DOHH2 (cell line): ENCODE results near the gene PSMD8.
"Not testable (repeated sequence)": the region's sequence is repeated elsewhere in the genome, so short reads cannot be mapped to it uniquely, and the experiment has no call there.

Source experiments
- H3F3A ChIP-seq: fragments of 200-600 bp; sonication (generic), shearing (Covaris generic); 2 replicates; pipeline ENCODE4 v1.6.0; 2016; ENCODE audit warnings: antibody characterized with exemption, mild to moderate bottlenecking; ENCODE audit not compliant: control insufficient read depth, insufficient read depth
- H3K27ac ChIP-seq: fragments of 200-600 bp; sonication (generic); 2 replicates; pipeline ENCODE4 v1.5.1; 2014; ENCODE audit warnings: low read depth, mild to moderate bottlenecking, low read length, moderate library complexity
- H3K27me3 ChIP-seq: fragments of 200-600 bp; sonication (generic); 2 replicates; pipeline ENCODE4 v1.6.1; 2014; ENCODE audit warnings: mild to moderate bottlenecking, low read length, mixed read lengths; ENCODE audit not compliant: control insufficient read depth
- H3K36me3 ChIP-seq: fragments of 200-600 bp; sonication (generic); 2 replicates; pipeline ENCODE4 v1.6.1; 2014; ENCODE audit warnings: mild to moderate bottlenecking, low read length, moderate library complexity, mixed read lengths; ENCODE audit not compliant: control insufficient read depth
- H3K4me1 ChIP-seq: fragments of 200-600 bp; sonication (generic); 2 replicates; pipeline ENCODE4 v1.6.1; 2014; ENCODE audit warnings: mild to moderate bottlenecking, low read length, mixed read lengths; ENCODE audit not compliant: control insufficient read depth
- H3K4me2 ChIP-seq: fragments of 200-600 bp; sonication (generic); 2 replicates; pipeline ENCODE4 v1.6.0; 2014; ENCODE audit warnings: mild to moderate bottlenecking, low read length, moderate library complexity
- H3K4me3 ChIP-seq: fragments of 200-600 bp; sonication (generic); 2 replicates; pipeline ENCODE4 v1.5.1; 2014; ENCODE audit warnings: mild to moderate bottlenecking, low read length, mixed read lengths
- H3K79me2 ChIP-seq: fragments of 200-600 bp; sonication (generic); 2 replicates; pipeline ENCODE4 v1.6.1; 2014; ENCODE audit warnings: mild to moderate bottlenecking, low read length, mixed read lengths; ENCODE audit not compliant: control insufficient read depth
- H3K9me2 ChIP-seq: fragments of 200-600 bp; sonication (generic); replicated peaks from 2 replicates; pipeline ENCODE4 v1.6.1; 2014; ENCODE audit warnings: mild to moderate bottlenecking, low read length, mixed read lengths; ENCODE audit not compliant: control insufficient read depth
- H3K9me3 ChIP-seq: fragments of 200-600 bp; sonication (generic); 2 replicates; pipeline ENCODE4 v1.6.1; 2014; ENCODE audit warnings: antibody characterized with exemption, low read length, mixed read lengths; ENCODE audit not compliant: control insufficient read depth, insufficient read depth
- H4K20me1 ChIP-seq: fragments of 200-600 bp; sonication (generic); 2 replicates; pipeline ENCODE4 v1.6.0; 2014; ENCODE audit warnings: low read depth, mild to moderate bottlenecking, antibody characterized with exemption, low read length, moderate library complexity; ENCODE audit not compliant: control insufficient read depth, insufficient read depth
- CTCF ChIP-seq: fragments of 200-600 bp; sonication (generic); IDR thresholded peaks from one replicate; pipeline ENCODE4 v1.5.1; 2014; ENCODE audit warnings: antibody characterized with exemption, mild to moderate bottlenecking, low read depth, low read length; ENCODE audit not compliant: poor library complexity, severe bottlenecking
- EZH2phosphoT487 ChIP-seq: fragments of 200-600 bp; sonication (generic); IDR thresholded peaks from 2 replicates; pipeline ENCODE4 v1.6.1; 2017; ENCODE audit warnings: borderline replicate concordance, mild to moderate bottlenecking, antibody characterized with exemption, low read length, moderate library complexity, mixed read lengths

The PSMD8 gene

GRCh38 chr19:38336638-38337359, 37.6 kb upstream of the PSMD8 start:
- Histone ChIP-seq H3K79me2 (no peaks in the 10 kb centered on the region), H3K9me2 (no peaks in the 10 kb centered on the region), H3K4me1 (peaks cover 8% of the 10 kb centered on the region), H3K36me3 (no peaks in the 10 kb centered on the region), H3K27ac (peak overlapping the region; percentile 78), H3F3A (peaks cover 3% of the 10 kb centered on the region; the same call in 1 of the 2 replicates), H3K27me3 (no peaks in the 10 kb centered on the region), H3K4me2 (peak overlapping the region; percentile 97), H3K4me3 (peak overlapping the region; percentile 90), H3K9me3 (no peaks in the 10 kb centered on the region), H4K20me1 (no peaks in the 10 kb centered on the region)
- TF ChIP-seq CTCF (no peak), EZH2phosphoT487 (no peak)

DNA sequence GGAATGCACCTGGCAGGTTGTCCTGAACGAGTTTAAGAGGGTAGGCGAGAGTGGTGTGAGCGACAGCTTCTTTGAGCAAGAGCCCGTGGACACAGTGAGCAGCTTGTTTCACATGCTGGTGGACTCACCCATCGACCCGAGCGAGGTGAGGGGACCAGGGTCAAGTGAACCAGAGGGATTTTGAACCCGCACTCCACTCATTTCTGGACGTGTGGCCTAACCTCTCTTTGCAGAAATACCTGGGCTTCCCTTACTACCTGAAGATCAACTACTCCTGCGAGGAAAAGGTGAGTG, 37.1 kb upstream of the PSMD8 start:
- Histone ChIP-seq H3K4me1 (peaks cover 8% of the 10 kb centered on the region), H4K20me1 (no peaks in the 10 kb centered on the region), H3K36me3 (no peaks in the 10 kb centered on the region), H3K4me3 (peak overlapping the region; percentile 90), H3K27me3 (no peaks in the 10 kb centered on the region), H3K27ac (no peak overlapping the region), H3F3A (peaks cover 3% of the 10 kb centered on the region; the same call in 1 of the 2 replicates), H3K4me2 (peak overlapping the region; percentile 97), H3K9me2 (no peaks in the 10 kb centered on the region), H3K9me3 (no peaks in the 10 kb centered on the region), H3K79me2 (no peaks in the 10 kb centered on the region)
- TF ChIP-seq EZH2phosphoT487 (no peak), CTCF (no peak)

- H3K4me2 ChIP-seq, H3K27ac ChIP-seq, H3F3A ChIP-seq, H3K79me2 ChIP-seq, H3K36me3 ChIP-seq, H3K4me3 ChIP-seq, H3K9me3 ChIP-seq, H4K20me1 ChIP-seq, H3K4me1 ChIP-seq, H3K9me2 ChIP-seq, H3K27me3 ChIP-seq: not testable (repeated sequence)
These were observed 35.4 kb upstream of the PSMD8 start for GRCh38 chr19:38339011-38339410.

DNA sequence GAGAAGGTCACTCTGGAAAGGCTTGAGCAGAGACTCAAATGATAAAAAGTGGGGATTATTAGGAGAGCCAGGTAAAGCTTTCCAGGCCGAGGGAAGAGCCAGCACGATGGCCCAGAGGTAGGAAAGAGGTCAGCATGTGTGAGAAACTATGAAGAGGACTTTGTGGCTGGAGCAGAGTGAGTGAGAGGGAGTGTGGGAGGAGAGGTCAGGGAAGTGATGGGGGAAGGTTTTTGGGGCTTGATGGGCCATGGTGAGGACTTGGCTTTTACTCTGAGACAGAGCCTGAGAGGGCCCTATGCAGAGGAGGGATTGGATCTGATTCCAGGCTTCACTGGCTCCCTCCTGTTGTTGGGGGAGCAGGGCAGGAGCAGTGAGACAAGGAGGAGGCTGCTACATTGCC, 33.4 kb upstream of the PSMD8 start:
- Histone ChIP-seq H3K9me3 (no peaks in the 10 kb centered on the region), H3K4me2 (no peak overlapping the region), H3K4me3 (no peak overlapping the region), H3K36me3 (no peaks in the 10 kb centered on the region), H4K20me1 (no peaks in the 10 kb centered on the region), H3K4me1 (peaks cover 8% of the 10 kb centered on the region), H3F3A (peaks cover 3% of the 10 kb centered on the region; the same call in 1 of the 2 replicates), H3K27me3 (no peaks in the 10 kb centered on the region), H3K27ac (no peak overlapping the region), H3K79me2 (no peaks in the 10 kb centered on the region), H3K9me2 (no peaks in the 10 kb centered on the region)
- TF ChIP-seq EZH2phosphoT487 (no peak), CTCF (no peak)
